HepG2 (cell line): ENCODE data around the gene MAGT1. TPM values are rescaled to one million over a fixed set of nuclear protein-coding genes. Genes with fewer than 3 reads are reported as not detected.

Experiments used
- FOXJ3 ChIP-seq: sonication (generic); formaldehyde crosslinking; IDR thresholded peaks from 2 replicates; pipeline ENCODE4 v1.4.0; 2020; ENCODE audit warnings: missing genetic modification reagents, mild to moderate bottlenecking, borderline replicate concordance
- HDAC6 ChIP-seq: fragments of 200-600 bp; sonication (generic); IDR thresholded peaks from 2 replicates; pipeline ENCODE4 v1.7.0; 2017; ENCODE audit warnings: mild to moderate bottlenecking, antibody characterized with exemption, low read length, low read depth
- HES4 ChIP-seq: sonication (generic); formaldehyde crosslinking; IDR thresholded peaks from 2 replicates; pipeline ENCODE4 v1.9.0; 2021; ENCODE audit warnings: mild to moderate bottlenecking, missing genetic modification reagents, borderline replicate concordance
- HMG20A ChIP-seq: IDR thresholded peaks from 2 replicates; pipeline ENCODE4 v1.6.1; 2016; ENCODE audit warnings: borderline replicate concordance
- SMAD3 ChIP-seq: sonication (generic); formaldehyde crosslinking; IDR thresholded peaks from 2 replicates; pipeline ENCODE4 v1.4.0; 2020; ENCODE audit warnings: missing genetic modification reagents
- TRIM24 ChIP-seq: sonication (generic); formaldehyde crosslinking; IDR thresholded peaks from 2 replicates; pipeline ENCODE4 v1.8.0; 2022; ENCODE audit warnings: mild to moderate bottlenecking, missing genetic modification reagents
- YY1 ChIP-seq: IDR thresholded peaks from 2 replicates; pipeline ENCODE4 v1.6.1; 2011; ENCODE audit warnings: low read length, low read depth, moderate library complexity, mild to moderate bottlenecking; ENCODE audit not compliant: insufficient read depth, insufficient replicate concordance
- ZFP36L1 ChIP-seq: sonication (generic); formaldehyde crosslinking; IDR thresholded peaks from 2 replicates; pipeline ENCODE4 v1.8.0; 2022; ENCODE audit warnings: mild to moderate bottlenecking, missing genetic modification reagents, moderate library complexity
- ZFP90 ChIP-seq: sonication (generic); formaldehyde crosslinking; IDR thresholded peaks from 2 replicates; pipeline ENCODE4 v1.8.0; 2022; ENCODE audit warnings: missing genetic modification reagents, mild to moderate bottlenecking, inconsistent platforms, borderline replicate concordance
- ZNF292 ChIP-seq: sonication (generic); formaldehyde crosslinking; IDR thresholded peaks from 2 replicates; pipeline ENCODE4 v1.8.1; 2022; ENCODE audit warnings: mild to moderate bottlenecking, low read depth, missing genetic modification reagents, borderline replicate concordance
- ZNF550 ChIP-seq: sonication (generic); formaldehyde crosslinking; IDR thresholded peaks from 2 replicates; pipeline ENCODE4 v1.4.0; 2020; ENCODE audit warnings: mild to moderate bottlenecking, missing genetic modification reagents, borderline replicate concordance
- ZNF713 ChIP-seq: sonication (generic); formaldehyde crosslinking; IDR thresholded peaks from 2 replicates; pipeline ENCODE4 v1.4.0; 2020; ENCODE audit warnings: mild to moderate bottlenecking, missing genetic modification reagents
- polyA plus RNA-seq, 8 experiments: library from polyadenylated mRNA; depleted of rRNA in 3 of 8; stranded (reverse) in 7 of 8; unstranded in 1 of 8; fragments of >200 nt; fragmentation: Illumina TruSeq in 4 of 8; extraction: Trizol in 4 of 8; gene quantifications; 2 replicates each; pipeline versions ENCODE4 v1.2.1 to v1.2.3, GENCODE V29; 2011 to 2016; ENCODE audit warnings: low read depth in 4 of 8, missing spikeins in 1 of 8, mixed read lengths in 1 of 8; ENCODE audit not compliant: insufficient read depth in 1 of 8
- total RNA-seq, 5 experiments: library from RNA; depleted of rRNA; stranded (reverse); fragments of >200 nt; fragmentation: Illumina TruSeq; extraction: Trizol; gene quantifications; 2 replicates each; pipeline ENCODE4 v1.2.3, GENCODE V29; 2016; ENCODE audit warnings: low read depth in 1 of 5
- TF ChIP-seq, protein P1 (sequence below): IDR thresholded peaks from 2 replicates; pipeline ENCODE4 v1.6.1; 2016; ENCODE audit warnings: missing genetic modification reagents, missing compliant biosample characterization
- TF ChIP-seq, protein P2 (sequence below): sonication (generic); formaldehyde crosslinking; IDR thresholded peaks from 2 replicates; pipeline ENCODE4 v1.5.1; 2020; ENCODE audit warnings: mild to moderate bottlenecking, missing genetic modification reagents, moderate library complexity
- TF ChIP-seq, protein P3 (sequence below): IDR thresholded peaks from 2 replicates; pipeline ENCODE4 v1.6.1; 2016; ENCODE audit warnings: mild to moderate bottlenecking
- TF ChIP-seq, protein P4 (sequence below): sonication (generic); formaldehyde crosslinking; IDR thresholded peaks from 2 replicates; pipeline ENCODE4 v1.9.0; 2021; ENCODE audit warnings: missing genetic modification reagents, borderline replicate concordance
- TF ChIP-seq, protein P5 (sequence below): IDR thresholded peaks from 2 replicates; pipeline ENCODE4 v1.6.1; 2016; ENCODE audit warnings: low read depth
- TF ChIP-seq, protein P6 (sequence below): sonication (generic); formaldehyde crosslinking; IDR thresholded peaks from 2 replicates; pipeline ENCODE4 v1.8.1; 2023; ENCODE audit warnings: mild to moderate bottlenecking, missing genetic modification reagents, borderline replicate concordance

Gene MAGT1
- total and polyA plus RNA-seq, 2 of the 13 experiments (the other 11 are each of a cell fraction or from before 2014, with no cell fraction given) = 38.0 to 75.0 TPM

DNA sequence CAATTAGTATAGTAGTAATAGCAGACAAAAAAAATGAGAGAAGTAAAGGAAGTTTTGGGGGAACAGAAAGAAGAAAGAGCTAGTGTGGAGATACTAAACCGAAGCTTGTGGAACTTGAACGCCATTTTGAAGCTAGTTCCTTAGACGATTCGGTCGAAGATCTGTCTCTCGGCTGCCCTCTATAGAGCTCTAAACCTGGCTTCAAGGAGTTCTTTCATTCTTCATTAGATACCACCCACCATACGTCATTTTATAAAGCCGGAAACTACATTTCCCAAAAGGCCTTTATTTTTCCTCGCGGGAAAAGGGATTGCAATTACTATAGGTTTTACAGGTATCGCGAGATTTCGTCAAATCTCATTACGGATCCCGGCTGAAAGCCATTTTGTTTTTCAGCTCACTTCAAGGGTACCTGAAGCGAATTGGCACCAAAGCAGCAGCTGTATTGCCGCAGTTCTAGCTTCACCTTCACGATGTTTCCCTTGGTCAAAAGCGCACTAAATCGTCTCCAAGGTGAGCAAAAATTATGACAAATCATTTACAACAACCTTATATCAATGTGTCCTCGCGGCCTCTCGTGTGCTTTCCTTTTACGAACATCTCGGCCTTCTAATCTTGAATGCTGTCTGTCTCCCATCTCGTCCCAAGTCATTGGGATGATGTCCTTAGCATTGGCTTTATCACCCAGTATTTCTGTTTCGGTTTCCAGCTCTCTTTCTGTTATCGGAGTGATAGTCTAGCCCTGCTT, 4.0 kb upstream of the MAGT1 start, which contains the start of gene COX7B (continued):
- TF ChIP-seq, protein P1, sequence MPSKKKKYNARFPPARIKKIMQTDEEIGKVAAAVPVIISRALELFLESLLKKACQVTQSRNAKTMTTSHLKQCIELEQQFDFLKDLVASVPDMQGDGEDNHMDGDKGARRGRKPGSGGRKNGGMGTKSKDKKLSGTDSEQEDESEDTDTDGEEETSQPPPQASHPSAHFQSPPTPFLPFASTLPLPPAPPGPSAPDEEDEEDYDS (CRISPR knock-in tag) = peak; percentile 64; the same call in 1 of the 2 replicates
- TF ChIP-seq HES4 (CRISPR knock-in tag) = no peak
- no peak for TF ChIP-seq TRIM24 (CRISPR knock-in tag)
- no peak; the same call in 1 of the 2 replicates for TF ChIP-seq FOXJ3 (CRISPR knock-in tag)
- TF ChIP-seq, protein P2, sequence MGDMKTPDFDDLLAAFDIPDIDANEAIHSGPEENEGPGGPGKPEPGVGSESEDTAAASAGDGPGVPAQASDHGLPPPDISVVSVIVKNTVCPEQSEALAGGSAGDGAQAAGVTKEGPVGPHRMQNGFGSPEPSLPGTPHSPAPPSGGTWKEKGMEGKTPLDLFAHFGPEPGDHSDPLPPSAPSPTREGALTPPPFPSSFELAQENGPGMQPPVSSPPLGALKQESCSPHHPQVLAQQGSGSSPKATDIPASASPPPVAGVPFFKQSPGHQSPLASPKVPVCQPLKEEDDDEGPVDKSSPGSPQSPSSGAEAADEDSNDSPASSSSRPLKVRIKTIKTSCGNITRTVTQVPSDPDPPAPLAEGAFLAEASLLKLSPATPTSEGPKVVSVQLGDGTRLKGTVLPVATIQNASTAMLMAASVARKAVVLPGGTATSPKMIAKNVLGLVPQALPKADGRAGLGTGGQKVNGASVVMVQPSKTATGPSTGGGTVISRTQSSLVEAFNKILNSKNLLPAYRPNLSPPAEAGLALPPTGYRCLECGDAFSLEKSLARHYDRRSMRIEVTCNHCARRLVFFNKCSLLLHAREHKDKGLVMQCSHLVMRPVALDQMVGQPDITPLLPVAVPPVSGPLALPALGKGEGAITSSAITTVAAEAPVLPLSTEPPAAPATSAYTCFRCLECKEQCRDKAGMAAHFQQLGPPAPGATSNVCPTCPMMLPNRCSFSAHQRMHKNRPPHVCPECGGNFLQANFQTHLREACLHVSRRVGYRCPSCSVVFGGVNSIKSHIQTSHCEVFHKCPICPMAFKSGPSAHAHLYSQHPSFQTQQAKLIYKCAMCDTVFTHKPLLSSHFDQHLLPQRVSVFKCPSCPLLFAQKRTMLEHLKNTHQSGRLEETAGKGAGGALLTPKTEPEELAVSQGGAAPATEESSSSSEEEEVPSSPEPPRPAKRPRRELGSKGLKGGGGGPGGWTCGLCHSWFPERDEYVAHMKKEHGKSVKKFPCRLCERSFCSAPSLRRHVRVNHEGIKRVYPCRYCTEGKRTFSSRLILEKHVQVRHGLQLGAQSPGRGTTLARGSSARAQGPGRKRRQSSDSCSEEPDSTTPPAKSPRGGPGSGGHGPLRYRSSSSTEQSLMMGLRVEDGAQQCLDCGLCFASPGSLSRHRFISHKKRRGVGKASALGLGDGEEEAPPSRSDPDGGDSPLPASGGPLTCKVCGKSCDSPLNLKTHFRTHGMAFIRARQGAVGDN = no peak
- TF ChIP-seq HMG20A (CRISPR knock-in tag) = no peak
- TF ChIP-seq, protein P3, sequence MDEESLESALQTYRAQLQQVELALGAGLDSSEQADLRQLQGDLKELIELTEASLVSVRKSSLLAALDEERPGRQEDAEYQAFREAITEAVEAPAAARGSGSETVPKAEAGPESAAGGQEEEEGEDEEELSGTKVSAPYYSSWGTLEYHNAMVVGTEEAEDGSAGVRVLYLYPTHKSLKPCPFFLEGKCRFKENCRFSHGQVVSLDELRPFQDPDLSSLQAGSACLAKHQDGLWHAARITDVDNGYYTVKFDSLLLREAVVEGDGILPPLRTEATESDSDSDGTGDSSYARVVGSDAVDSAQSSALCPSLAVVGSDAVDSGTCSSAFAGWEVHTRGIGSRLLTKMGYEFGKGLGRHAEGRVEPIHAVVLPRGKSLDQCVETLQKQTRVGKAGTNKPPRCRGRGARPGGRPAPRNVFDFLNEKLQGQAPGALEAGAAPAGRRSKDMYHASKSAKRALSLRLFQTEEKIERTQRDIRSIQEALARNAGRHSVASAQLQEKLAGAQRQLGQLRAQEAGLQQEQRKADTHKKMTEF (CRISPR knock-in tag) = no peak; the same call in 1 of the 2 replicates
- TF ChIP-seq ZNF550 (CRISPR knock-in tag) = no peak
- TF ChIP-seq ZNF713 = no peak
- TF ChIP-seq, protein P4, sequence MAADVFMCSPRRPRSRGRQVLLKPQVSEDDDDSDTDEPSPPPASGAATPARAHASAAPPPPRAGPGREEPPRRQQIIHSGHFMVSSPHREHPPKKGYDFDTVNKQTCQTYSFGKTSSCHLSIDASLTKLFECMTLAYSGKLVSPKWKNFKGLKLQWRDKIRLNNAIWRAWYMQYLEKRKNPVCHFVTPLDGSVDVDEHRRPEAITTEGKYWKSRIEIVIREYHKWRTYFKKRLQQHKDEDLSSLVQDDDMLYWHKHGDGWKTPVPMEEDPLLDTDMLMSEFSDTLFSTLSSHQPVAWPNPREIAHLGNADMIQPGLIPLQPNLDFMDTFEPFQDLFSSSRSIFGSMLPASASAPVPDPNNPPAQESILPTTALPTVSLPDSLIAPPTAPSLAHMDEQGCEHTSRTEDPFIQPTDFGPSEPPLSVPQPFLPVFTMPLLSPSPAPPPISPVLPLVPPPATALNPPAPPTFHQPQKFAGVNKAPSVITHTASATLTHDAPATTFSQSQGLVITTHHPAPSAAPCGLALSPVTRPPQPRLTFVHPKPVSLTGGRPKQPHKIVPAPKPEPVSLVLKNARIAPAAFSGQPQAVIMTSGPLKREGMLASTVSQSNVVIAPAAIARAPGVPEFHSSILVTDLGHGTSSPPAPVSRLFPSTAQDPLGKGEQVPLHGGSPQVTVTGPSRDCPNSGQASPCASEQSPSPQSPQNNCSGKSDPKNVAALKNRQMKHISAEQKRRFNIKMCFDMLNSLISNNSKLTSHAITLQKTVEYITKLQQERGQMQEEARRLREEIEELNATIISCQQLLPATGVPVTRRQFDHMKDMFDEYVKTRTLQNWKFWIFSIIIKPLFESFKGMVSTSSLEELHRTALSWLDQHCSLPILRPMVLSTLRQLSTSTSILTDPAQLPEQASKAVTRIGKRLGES (CRISPR knock-in tag) = no peak
- no peak for TF ChIP-seq HDAC6
- TF ChIP-seq YY1 = peak; percentile 85
- TF ChIP-seq, protein P5, sequence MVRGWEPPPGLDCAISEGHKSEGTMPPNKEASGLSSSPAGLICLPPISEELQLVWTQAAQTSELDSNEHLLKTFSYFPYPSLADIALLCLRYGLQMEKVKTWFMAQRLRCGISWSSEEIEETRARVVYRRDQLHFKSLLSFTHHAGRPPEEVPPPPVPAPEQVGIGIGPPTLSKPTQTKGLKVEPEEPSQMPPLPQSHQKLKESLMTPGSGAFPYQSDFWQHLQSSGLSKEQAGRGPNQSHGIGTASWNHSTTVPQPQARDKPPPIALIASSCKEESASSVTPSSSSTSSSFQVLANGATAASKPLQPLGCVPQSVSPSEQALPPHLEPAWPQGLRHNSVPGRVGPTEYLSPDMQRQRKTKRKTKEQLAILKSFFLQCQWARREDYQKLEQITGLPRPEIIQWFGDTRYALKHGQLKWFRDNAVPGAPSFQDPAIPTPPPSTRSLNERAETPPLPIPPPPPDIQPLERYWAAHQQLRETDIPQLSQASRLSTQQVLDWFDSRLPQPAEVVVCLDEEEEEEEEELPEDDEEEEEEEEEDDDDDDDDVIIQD (CRISPR knock-in tag) = 0 out of 2 replicates have a peak, but pooled peaks have one; percentile 34
- TF ChIP-seq ZNF292 (CRISPR knock-in tag) = no peak
- TF ChIP-seq SMAD3 = 0 out of 2 replicates have a peak, but pooled peaks have one; percentile 19
- TF ChIP-seq, protein P6, sequence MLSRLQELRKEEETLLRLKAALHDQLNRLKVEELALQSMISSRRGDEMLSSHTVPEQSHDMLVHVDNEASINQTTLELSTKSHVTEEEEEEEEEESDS (CRISPR knock-in tag) = no peak
- no peak for TF ChIP-seq ZFP36L1 (CRISPR knock-in tag)
- no peak for TF ChIP-seq ZFP90
